ENCODE results near the gene OBI1.

OBI1 gene

DNA sequence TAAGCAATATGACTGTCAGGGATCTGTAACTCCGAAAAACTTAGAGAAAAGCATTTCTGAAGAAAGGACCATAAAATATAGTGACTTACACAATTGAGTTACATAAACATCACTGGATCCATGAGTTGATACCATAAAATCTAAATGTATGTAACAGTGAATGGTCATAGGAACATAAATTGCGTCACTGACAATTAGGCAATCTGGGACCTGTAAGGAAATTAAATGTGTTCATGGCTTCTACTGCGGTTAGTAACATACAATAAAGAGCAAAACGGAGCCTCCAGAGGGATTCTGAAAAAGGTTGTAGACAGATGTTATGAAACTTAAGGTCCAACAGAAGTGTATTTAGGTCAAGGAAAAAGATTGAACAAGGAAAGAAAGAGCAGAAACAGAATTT lies 82.7 kb downstream of the OBI1 start (continued):
- no peak for TF ChIP-seq ZNF394 (tag by site-specific recombination; IDR thresholded peaks at IDR 0.05; ENCODE audit: borderline replicate concordance)

- Histone ChIP-seq H3K9me3 (ENCODE audit: control insufficient read depth, insufficient read depth, low read depth, low read length) (no peaks in the 10 kb centered on the region), H3K4me3 (ENCODE audit: low read depth, low read length) (no peak overlapping the region), H3K27ac (ENCODE audit: extremely low read depth, low read depth, low read length) (no peak overlapping the region), H3K4me1 (ENCODE audit: control insufficient read depth, insufficient read depth, low read length) (no peaks in the 10 kb centered on the region), H3K36me3 (ENCODE audit: control insufficient read depth in 2 of 2, insufficient read depth in 1 of 2, low read length in 2 of 2) (no peaks in the 10 kb centered on the region)
- CTCF ChIA-PET, result interaction anchor here (0.8 kb wide), 1 partner anchor 33 kb away, joined by 3 read pairs; no protein-coding TSS in a partner anchor
- TF ChIP-seq ZNF624 (tag by site-specific recombination; IDR thresholded peaks at IDR 0.05) (no peak), TCF7L2 (IDR thresholded peaks at IDR 0.05; ENCODE audit: borderline replicate concordance, low read depth, low read length) (peak; percentile 73; the same call in 1 of the 2 replicates)
- POLR2A ChIA-PET, result no interaction called here
Observed at GRCh38 chr13:78572459-78572858, 86.5 kb downstream of the OBI1 start.

DNA sequence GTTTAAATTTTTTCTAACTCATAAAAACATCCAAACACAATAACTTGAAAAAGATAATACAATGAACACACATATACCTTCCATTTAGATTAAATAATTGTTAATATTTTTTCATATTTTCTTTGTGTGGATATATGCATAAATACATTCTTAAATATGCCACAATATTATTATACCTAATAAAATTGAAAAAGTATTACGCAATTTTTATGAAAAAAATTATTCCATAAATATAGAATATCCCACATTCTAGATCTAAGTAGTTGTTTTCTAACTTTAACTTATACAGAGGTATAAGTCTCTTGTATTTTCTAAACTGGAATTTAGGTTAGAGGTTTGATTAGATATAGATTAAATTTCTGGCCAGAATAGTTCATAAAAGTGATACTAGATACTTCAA lies 89.9 kb downstream of the OBI1 start:
- H3K4me3 ChIP-seq (ENCODE audit: low read depth, low read length), result no peak overlapping the region
- CTCF ChIA-PET, result interaction anchor here (0.6 to 1.1 kb wide), 3 partner anchors 198 to 694 kb away, joined by 3 to 5 read pairs (median 4); no protein-coding TSS in a partner anchor
- no peaks in the 10 kb centered on the region for H3K4me1 ChIP-seq (ENCODE audit: control insufficient read depth, insufficient read depth, low read length)
- TF ChIP-seq ZNF112 (tag by site-specific recombination; IDR thresholded peaks at IDR 0.05), result no peak
- TF ChIP-seq ZNF157 (tag by site-specific recombination; IDR thresholded peaks at IDR 0.05), result no peak
- POLR2A ChIA-PET, result no interaction called here
- H3K36me3 ChIP-seq (ENCODE audit: control insufficient read depth in 2 of 2, insufficient read depth in 1 of 2, low read length in 2 of 2), result no peaks in the 10 kb centered on the region
- no peaks in the 10 kb centered on the region for H3K9me3 ChIP-seq (ENCODE audit: control insufficient read depth, insufficient read depth, low read depth, low read length)
- H3K27ac ChIP-seq (ENCODE audit: extremely low read depth, low read depth, low read length), result no peak overlapping the region

DNA sequence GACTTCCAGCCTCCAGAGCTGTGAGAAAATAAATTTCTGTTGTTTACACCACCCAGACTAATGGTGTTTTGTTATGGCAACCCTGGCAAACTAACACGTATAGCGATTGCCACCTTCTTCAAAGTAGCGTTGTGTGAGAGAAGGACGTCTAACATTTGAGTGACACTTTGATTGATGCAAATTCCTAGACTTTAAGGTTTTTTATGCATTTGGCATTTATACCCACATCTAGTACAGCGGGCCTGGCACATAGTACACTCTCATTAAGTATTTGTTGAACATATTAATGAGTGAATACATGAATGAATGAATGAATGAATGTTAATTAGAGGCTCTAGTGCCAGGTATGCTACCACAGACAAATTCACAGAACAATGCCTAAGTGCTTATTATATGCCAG lies 92.3 kb downstream of the OBI1 start:
- Histone ChIP-seq H3K27ac (ENCODE audit: extremely low read depth, low read depth, low read length) (no peak overlapping the region), H3K9me3 (ENCODE audit: control insufficient read depth, insufficient read depth, low read depth, low read length) (no peaks in the 10 kb centered on the region), H3K36me3 (ENCODE audit: control insufficient read depth in 2 of 2, insufficient read depth in 1 of 2, low read length in 2 of 2) (no peaks in the 10 kb centered on the region), H3K4me1 (ENCODE audit: control insufficient read depth, insufficient read depth, low read length) (no peaks in the 10 kb centered on the region), H3K4me3 (ENCODE audit: low read depth, low read length) (no peak overlapping the region)
- TF ChIP-seq ZNF175 (tag by site-specific recombination; IDR thresholded peaks at IDR 0.05), result no peak
- TF ChIP-seq KLF9 (tag by site-specific recombination; IDR thresholded peaks at IDR 0.05; ENCODE audit: low read depth), result no peak
- no peak for TF ChIP-seq ZNF133 (tag by site-specific recombination; IDR thresholded peaks at IDR 0.05)
- TF ChIP-seq, protein P1, sequence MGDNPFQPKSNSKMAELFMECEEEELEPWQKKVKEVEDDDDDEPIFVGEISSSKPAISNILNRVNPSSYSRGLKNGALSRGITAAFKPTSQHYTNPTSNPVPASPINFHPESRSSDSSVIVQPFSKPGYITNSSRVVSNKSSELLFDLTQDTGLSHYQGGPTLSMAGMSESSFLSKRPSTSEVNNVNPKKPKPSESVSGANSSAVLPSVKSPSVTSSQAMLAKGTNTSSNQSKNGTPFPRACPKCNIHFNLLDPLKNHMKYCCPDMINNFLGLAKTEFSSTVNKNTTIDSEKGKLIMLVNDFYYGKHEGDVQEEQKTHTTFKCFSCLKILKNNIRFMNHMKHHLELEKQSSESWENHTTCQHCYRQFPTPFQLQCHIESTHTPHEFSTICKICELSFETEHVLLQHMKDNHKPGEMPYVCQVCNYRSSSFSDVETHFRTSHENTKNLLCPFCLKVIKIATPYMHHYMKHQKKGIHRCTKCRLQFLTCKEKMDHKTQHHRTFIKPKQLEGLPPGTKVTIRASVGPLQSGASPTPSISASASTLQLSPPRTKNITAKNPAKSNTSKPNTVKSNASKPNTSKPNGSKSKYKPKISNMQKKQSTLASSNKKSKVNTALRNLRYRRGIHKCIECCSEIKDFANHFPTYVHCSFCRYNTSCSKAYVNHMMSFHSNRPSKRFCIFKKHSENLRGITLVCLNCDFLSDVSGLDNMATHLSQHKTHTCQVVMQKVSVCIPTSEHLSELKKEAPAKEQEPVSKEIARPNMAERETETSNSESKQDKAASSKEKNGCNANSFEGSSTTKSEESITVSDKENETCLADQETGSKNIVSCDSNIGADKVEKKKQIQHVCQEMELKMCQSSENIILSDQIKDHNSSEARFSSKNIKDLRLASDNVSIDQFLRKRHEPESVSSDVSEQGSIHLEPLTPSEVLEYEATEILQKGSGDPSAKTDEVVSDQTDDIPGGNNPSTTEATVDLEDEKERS (tag by site-specific recombination; IDR thresholded peaks at IDR 0.05), result no peak
- TF ChIP-seq ZNF24 (tag by site-specific recombination; IDR thresholded peaks at IDR 0.05), result no peak
- TF ChIP-seq ZNF707 (tag by site-specific recombination; IDR thresholded peaks at IDR 0.05), result no peak
- no peak for TF ChIP-seq ZNF501 (tag by site-specific recombination; IDR thresholded peaks at IDR 0.05)
- TF ChIP-seq, protein P2, sequence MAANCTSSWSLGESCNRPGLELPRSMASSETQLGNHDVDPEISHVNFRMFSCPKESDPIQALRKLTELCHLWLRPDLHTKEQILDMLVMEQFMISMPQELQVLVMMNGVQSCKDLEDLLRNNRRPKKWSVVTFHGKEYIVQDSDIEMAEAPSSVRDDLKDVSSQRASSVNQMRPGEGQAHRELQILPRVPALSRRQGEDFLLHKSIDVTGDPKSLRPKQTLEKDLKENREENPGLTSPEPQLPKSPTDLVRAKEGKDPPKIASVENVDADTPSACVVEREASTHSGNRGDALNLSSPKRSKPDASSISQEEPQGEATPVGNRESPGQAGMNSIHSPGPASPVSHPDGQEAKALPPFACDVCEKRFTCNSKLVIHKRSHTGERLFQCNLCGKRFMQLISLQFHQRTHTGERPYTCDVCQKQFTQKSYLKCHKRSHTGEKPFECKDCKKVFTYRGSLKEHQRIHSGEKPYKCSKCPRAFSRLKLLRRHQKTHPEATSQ (tag by site-specific recombination; IDR thresholded peaks at IDR 0.05), result no peak
- ChIA-PET POLR2A (no interaction called here), CTCF (no interaction called here)
